Superior temporal gyrus (tissue), 1 donor: ENCODE results near the gene SFRP5.

Experiments
- DNase-seq: peaks from one replicate; pipeline ENCODE4 v3.0.0-alpha.2; 2016; ENCODE audit errors: extremely low spot score

The SFRP5 gene, protein sequence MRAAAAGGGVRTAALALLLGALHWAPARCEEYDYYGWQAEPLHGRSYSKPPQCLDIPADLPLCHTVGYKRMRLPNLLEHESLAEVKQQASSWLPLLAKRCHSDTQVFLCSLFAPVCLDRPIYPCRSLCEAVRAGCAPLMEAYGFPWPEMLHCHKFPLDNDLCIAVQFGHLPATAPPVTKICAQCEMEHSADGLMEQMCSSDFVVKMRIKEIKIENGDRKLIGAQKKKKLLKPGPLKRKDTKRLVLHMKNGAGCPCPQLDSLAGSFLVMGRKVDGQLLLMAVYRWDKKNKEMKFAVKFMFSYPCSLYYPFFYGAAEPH

DNA sequence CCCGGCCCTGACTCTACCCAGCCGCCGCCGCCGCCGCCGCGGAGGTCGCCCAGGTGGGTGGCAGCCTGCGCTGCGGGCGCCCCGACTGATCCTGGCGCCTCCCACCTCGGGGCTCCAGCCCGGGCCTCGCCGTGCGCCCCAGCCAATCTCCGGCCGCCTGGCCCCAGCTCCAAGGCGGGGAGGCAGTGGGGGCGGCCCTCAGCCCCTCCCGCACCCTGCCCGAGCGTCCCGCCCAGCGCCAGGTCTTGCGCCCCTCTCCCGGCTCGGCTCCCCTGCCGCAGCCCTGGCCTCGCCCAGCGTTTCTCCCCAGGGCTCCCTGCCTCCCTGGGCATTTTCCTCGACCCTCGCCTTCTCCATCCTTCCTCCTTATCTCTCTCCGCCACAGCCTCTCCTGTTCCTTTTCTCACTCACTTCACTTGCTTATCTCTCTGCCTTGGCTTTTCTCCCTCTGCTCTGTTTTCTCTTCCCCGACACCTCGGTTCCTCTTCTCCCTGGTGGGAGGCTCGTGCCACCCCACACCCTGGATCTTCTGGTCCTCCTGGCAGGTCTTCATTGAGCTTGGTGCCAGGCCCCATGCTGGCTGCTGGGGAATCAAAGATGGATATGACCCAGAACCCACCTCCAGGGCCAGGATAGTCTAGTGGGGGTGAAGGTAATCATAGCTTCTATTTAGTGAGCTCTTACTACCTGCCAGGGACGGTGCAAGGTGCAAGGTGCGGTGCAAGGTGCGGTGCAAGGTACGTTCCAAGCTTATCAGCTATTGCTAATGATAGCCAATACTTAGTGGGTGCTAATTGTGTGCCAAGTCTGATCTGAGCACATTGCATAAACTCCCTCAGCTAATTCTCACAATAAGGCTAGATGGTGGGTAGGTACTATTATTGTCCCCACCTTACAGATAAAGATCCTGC is at the start of gene SFRP5:
TSS of gene SFRP5 (minus strand) at position 87 of the 911 bp plus-strand sequence. CDS start 166 bp downstream, outside the sequence.
- DNase-seq = no peak

DNA sequence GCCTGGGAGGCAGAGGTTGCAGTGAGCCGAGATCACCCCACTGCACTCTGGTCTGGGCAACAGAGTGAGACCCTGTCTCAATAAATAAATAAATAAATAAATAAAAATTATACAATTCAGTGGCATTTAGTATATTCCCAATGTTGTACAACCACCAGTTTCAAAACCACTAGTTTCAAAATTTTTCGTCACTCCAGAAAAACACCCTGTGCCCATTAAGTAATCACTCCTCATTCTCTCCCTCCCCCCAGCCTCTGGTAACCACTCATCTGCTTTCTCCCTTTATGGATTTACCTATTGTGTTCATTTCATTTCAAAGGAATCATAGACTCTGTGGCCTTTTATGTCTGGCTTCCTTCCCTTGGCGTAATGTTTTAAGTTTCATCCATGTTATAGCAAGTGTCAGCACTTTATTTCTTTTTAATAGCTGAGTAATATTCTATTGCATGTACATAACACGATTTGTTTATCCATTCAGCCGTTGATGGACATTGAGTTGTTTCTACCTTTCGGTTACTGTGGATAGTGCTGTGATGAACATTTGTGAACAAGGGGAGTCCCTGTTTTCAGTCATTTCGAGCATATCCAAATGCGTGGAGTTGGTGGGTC is 48.4 kb upstream of the SFRP5 start:
- no peak for DNase-seq

DNA sequence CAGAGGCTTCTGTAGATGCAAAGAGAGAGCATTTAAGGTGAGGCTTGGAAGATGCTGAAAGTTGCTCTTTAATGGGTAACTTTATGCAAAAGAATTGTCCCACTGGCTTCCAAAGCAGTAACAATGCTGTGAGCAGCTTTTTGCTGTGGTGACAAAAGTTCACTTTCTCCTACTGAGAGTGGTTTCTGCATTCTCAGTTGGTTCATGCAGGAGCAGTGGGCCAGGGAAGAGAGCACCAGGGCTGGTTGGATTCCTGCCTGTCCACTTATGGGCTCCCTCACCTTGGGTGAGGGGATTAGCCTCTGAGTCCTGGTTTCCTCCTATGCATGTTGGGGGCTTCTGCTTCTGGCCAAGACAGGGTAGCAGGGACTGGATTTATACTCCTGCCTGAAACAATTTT is 46.8 kb upstream of the SFRP5 start:
- no peak for DNase-seq

DNA sequence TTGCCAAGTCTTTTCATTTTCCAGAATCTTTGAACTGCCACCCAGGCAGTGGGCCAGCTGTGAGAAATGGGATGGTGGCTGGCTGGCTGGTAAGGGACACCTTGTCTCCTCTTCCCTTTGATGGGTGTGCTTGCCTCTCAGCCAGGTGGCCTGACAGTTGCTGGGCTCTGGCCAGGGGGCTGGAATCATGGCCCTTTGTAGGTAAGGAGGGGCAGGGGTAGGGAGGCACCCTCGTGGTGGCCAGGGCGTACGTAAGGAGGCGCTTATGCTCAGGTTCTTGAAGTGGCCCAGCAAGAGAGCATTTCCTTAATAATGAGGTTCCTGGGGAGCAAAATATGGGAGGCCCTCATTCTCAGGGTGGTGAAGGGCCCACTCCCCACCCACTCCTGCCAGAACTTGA is 44.8 kb upstream of the SFRP5 start:
- DNase-seq = no peak

DNA sequence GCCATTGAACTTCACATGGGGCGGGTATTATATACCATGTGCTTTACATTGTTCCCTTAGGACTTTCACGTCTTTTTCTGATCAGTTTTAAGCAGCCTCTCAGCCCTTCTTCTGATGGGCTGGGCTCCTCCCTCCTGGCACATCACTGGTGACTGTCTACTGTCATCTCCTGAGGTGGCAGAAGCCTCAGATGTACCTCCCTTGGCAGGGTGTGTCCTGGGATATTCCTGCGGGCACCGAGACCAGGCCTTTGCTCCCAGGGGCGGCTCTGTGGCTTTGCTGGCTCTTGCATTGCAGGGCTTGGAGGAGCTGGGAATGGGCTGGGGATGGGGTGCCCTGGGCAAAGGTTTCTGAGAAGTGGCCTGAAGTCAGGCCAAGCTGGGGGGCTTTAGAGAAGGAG is 43.2 kb upstream of the SFRP5 start:
- DNase-seq = no peak

DNA sequence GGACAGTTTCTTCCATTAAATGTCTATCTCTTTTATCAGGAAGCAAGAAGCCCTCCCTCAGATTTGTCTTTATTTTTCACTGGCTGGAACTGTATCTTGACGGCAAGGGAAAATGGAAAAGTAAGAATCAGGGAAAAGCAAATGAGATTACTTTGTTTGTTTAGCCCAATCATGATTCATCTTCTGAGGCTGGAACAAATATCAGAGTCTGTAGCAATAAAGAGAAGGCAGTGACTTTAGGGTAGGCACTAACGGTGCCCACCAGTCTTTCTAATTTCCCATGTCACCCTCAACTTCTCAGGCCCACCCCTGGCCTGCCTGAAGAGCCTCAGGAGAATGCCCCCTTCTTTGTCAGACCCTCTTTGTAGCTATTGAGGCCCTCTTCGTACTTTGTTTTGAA is 41.5 kb upstream of the SFRP5 start:
- DNase-seq = no peak

DNA sequence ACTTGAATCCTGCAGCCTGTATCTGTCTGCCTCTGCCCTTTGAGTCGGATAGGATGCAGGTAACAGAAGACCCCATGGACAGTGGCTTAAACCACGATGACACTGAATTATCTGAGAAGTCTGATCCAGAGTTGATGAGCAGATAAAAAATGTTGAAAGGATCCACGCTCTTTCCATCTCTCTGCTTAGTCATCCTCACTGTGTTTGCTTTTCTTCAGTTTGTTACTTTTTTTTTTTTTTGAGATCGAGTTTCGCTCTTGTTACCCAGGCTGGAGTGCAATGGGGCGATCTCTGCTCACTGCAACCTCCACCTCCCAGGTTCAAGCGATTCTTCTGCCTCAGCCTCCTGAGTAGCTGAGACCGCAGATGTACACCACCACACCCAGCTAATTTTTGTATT is 40.9 kb upstream of the SFRP5 start:
- DNase-seq = no peak

DNA sequence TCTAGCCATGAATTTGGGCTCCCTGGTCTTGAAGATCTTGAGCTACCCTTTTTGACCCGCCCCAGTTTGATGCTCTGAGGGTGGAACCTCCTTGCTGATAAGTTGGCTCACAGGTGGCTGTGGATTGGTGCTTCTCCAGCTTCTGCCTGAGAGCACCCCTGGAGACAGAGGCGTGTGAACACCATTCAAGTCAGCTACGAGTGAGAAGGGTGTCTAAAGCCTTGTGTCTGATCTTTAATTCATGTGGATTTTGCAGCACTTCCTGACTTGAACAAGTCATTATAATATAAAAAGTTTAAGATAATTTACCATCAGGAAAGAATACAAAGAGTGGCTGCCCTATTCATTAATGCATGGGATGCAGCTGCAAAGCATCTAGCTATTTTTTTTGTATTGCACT is 40.2 kb upstream of the SFRP5 start:
- no peak for DNase-seq

DNA sequence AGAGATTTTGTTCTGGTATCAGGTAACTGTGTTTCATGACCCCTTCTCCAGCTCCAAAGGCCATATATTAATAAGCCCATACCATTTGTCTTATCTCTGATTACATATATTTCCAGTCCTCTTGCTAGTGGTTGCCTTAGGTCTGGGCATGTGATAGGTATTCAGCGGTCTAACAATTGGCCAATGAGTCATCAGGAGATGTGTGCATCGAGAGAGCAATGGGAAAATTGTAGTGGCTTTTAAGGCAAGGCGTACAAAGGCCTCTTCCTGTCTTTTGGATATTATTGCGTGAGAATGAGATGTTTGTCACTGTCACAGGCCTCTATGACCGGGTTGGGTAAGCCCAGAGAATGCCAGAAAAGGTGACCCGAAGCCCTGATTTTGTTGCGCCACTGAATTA is 38.6 kb upstream of the SFRP5 start:
- DNase-seq = no peak

DNA sequence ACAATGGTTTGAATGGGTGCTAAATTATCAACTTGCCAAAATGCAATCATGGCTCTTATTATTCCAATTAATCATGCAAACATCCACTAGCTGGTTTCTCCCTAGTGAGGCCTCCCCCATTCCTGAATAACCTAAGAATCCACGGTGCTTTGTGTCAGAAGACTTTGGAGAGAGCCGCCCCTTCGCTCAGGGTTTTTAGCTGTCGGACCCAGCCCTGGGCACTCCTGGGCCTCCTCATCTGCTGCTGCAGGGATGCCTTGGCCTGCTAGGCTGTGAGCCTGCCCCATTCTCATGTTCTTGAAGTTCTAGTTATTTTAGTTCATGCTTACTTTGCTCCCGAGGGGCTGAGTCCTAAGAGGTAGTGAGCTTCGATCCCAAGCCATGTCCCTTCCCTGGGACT is 34.1 kb upstream of the SFRP5 start:
- no peak for DNase-seq

DNA sequence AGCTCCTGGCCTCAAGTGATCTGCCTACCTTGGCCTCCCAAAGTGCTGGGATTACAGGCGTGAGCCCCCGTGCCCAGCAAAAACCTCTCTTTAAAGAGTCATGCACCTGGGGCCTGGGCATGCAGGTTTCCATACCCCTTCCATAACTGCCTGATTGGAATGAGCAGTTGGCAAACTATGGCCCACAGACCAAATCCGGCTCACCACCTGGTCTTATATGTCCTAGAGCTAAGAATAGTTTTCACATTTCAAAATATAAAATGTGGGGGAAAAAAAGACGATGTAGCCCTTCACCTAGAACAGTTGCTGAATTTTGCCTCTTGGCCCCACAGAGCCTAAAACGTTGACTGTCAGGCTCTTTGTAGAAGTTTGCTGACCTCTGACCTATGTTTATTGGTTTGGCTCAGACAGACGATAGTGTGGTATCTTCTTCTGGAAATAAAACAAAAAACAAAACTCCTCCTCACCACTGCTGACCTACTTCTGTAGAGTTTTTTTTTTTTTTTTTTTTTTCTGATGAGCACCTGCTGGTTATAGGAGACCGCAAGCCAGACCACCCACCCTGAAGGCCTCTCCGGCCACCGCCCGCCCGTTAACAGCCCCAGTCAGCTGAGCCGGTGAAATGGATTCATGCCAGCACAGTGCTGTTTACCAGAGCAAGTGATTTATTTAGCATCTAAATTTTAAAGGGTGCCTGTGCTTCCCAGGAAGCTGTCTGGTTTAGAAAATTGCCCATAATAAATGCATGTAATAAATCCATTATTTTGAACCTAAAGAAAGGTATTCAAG is 33.5 kb upstream of the SFRP5 start:
- no peak for DNase-seq

DNA sequence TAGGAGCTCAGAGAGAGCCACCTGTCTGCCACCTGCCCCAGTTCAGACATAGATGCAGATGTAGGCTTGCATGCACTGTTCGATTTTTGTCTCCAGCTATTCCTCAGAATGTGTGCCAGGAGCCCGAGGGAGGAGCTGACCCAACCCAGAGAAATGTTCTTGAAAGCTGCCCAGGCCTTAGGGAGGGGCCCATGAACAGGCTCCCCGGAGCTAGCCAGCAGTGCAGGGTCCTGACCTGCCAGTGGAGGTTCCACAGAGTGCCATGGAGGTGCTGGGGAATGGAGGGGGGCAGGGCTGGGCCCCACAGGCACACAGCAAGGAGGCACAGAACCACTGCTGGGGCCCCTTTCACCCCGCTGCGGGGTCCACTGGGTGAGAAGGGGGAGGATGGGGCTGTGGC is 29.6 kb upstream of the SFRP5 start:
- DNase-seq = no peak

DNA sequence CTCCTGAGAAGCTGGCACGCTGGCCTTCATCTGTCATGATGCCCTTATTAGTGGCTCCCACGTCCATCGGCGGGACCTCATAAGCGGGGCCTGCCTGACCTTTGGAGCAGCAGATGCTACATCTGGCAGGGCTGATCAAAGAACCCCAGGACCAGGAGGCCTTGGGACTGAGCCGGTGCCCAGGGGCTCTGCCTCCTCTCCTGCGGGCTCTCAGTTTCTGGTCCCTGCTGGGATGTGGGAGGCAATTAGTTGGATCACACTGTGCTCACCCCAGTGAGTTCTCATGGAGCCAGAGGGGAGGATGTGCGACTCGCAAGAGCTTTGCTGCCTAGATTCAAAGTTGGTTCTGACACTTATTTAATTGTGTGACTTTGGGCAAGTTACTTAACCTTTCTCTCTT is 28.7 kb upstream of the SFRP5 start:
- DNase-seq = no peak

DNA sequence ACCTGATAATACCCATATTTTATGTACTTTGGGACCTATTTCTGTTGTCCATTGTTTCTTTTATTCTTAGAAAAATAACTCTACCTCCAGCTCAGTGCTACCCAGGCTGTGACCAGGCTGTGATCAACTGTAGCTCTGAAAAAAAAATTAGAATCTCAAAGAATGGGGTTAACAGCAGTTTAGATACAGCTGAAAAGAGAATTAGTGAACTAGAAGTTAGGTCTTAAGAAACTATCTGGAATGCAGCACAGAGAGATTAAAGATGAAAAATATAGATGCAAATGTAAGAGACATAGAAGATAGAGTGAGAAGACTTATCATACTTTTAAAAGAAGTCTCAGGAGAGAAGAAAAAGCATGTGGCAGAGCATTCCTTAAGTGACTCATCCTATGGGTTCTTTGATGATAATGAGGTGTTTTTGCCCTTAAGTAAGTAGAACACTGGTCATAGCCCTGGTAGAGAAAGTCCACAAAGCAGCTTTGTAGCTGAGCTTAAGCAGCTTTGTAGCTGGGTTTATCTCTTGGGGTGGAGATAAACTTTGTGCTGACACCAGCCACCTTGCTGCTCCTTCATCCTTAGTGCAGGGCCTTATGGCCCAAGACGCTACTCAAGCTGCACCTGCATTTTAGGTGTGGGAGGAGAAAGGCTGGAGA is 27.3 kb upstream of the SFRP5 start:
- no peak for DNase-seq

DNA sequence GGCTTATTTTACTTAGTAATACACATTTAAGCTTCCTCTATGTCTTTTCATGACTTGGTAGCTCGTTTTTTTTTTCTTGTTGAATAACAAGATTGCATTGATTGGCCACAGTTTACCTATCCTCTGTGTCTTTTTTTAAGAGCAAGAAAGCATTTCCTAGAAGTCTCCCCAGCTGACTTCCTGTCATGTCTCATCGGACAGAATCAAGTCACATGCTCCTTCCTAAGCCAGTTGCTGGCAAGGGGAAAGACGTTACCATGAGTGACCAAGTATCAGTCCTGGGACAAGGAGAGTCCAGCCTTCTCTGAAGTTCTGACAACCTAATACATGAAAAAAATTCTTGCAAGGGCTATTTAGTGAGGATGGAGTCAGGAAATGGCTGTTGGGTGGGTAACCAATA is 24.9 kb upstream of the SFRP5 start:
- DNase-seq = no peak

DNA sequence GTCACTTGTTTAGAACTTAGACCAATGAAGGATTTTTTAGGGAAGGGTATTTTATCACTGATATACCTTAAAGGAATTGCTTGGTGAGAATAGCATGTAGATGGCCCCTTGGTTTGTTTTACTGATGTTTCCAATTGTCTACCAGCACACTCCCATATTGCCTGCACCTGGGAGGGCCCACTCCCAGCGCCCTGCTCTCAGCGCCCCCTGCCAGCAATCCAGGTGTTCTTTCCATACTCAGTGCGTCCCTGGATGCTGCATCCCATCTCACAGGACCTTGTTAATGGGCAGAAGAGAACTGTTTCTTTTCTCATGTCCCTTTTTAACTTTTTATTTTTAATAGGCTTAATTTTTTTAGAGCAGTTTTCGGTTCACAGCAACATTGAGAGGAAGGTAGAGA is 24.1 kb upstream of the SFRP5 start:
- DNase-seq = no peak

DNA sequence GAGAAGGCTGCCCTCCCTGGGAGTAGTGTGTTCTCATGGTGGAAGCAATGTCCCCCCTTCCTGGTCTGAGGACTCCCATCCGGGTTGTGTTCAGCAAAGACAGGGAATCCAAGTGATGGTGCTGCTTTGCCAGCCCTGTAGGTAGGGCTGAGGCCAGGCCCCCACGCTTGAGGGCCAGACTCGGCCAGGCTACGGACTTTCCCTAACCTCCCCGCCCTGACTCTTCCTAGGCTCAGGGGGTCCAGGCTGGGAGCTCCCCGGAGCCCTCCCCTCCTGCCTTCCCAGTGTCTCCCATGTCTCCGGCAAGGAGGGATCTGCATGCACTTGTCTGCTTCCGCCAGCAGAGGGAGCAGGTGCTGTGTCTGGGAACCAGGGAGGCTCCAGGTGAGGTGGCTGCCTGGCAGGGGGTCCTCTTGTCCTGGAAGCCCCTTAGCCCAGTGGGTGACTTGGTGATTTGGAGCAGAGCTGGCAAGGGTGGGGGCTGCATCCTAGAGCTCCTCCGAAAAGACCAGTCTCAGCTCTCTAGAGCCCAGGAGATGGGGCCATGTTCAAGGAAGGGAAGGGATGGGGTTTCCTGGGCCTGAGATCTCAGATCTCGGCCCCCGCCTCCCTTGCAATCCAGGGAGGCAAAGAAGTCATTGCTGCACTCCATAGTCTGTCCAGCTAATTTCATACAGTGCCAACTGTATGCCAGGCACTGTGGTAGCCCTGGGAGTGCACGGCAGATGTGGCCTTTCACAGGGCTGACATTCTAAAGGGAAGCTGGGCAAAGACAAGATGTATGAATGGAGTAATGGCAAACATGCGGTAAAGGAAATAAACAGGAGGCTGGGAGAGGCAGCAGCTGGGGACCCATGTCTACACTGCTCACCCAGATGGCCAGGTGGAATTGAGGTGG is 20.3 kb upstream of the SFRP5 start:
- peak; percentile 79 for DNase-seq

DNA sequence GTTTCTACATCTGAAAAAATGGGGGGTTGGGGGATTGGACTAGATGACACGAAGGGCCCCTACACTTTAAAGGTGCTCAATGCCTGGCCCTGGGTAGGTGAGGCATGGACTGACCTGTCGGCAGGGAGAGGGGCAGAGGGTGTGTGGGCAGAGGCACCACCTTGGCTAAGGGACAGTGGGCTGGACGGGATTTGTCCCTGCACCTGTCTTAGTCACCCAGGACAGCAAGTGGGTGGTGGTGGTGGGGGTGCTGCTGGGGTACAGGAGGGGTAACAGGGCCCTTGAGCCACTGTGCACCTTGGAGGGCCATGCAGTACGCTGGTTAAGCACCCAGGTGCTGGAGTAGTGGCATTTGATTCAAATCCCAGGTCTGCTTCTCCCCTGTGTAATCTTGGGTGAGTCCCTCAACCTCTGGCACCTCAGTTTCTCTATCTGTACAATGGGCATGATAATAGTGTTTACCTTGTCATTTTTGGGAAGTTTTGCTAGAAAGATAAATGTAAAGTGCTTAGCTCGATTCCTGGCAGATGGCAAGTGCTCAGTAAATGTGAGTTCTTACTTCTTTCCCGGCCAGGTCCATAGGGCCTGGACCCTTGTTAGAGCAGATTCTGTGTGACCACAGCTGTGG is 18.1 kb upstream of the SFRP5 start:
- no peak for DNase-seq

DNA sequence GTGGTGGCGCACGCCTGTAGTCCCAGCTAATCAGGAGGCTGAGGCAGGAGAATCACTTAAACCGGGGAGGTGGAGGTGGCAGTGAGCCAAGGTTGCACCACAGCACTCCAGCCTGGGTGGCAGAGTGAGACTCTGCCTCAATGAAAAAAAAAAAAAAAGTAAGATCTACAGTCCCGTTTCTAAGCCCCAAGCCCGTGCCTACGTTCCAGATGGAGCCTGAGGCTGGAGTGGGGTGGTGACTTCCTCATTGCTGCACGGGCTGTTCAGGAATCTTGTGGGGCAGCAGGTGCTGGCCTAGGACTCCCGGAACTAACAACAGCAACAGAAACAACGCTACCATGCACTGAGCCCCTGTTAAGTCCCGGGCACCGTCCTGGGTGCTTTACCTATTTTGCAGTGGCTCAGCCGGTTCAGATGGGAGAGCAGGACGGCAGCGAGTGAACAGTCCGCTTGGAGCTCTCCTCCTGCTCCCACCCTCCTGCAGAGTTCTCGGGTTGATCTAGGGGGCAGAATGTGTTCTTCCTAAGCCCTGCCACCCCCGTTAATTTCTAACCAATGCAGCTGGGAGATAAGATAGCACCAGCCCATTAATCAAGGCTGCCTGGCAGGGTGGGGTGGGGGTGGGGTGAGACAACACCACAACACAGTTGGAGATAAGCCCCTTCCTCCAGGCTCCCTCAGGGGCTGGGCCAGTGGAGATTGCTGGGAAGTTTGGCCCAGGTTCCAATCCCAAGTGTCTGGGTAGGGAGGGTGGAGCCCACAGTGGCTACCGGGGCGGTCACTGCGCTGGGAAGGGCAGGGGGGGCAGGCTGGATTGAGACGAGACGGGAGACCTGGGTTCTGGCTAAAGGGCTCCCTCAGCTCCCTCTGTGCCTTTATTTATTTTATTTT is 17.0 kb upstream of the SFRP5 start:
- DNase-seq = no peak
